NCI-H524 (cell line): ENCODE data around the gene ATG16L1.

Experiments used
- DNase-seq, 2 experiments: peaks; one replicate each; lab custom pipeline; 2025; lab: John Stamatoyannopoulos, UW

ATG16L1 gene

DNA sequence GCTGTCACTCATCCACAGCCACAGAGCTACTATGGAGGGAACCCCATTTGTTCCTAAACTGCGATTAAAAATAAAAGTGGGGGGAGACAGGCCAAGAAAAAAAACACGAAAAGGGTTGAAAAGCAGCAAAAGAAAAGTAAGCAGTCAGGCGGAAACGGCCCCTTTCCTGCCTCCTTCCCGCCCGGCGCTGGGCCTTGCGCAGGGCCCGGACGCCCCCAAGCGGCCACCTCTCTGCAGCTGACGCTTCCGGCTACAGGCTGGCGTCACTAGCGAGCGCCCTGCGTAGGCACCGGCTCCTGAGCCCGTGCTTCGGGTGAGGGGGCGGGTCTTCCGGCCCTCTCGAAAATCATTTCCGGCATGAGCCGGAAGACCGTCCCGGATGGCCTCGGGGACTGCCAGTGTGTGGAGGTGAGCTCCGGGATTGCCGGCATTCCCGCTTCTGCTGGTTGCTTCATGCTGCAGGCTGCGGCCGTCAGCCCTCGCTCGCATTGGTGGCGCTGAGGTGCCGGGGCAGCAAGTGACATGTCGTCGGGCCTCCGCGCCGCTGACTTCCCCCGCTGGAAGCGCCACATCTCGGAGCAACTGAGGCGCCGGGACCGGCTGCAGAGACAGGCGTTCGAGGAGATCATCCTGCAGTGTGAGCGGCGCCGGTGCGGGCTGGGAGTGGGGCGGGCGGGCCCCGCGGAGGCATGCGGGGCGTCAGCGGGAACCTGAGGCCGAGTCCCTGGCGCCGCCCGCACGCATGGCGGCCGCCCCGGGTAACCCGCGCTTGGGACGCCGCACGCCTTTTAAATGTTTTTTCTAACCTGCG lies at the start of gene ATG16L1:
ATG16L1 (plus strand) TSS at position 368 of the 811 bp plus-strand sequence; CDS start at position 523, 155 bp downstream.
- peak; percentile 79 to 89 for DNase-seq

GRCh38 chr2:233202531-233202944 lies 48.9 kb upstream of the ATG16L1 start:
- no peak for DNase-seq

DNA sequence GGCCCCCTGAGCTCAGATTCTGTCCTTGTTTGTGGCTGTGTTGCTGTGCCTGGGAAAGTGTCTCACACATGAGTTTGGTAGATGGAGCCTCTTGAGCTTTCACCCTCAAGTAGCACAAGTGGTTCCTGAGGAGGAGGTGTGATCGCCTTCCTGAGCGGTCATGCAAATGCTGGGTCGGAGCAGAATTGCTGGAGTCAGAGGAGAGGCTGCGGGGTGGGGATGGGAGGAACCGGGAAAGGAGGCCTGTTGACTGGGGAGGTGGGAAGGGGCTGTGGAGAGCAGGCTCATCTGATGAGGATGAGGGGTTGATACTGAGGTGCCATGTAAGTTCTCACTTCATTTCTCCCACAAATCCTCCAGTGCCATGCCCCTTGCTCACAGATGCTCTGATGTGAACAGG lies 48.4 kb upstream of the ATG16L1 start:
- DNase-seq = no peak

DNA sequence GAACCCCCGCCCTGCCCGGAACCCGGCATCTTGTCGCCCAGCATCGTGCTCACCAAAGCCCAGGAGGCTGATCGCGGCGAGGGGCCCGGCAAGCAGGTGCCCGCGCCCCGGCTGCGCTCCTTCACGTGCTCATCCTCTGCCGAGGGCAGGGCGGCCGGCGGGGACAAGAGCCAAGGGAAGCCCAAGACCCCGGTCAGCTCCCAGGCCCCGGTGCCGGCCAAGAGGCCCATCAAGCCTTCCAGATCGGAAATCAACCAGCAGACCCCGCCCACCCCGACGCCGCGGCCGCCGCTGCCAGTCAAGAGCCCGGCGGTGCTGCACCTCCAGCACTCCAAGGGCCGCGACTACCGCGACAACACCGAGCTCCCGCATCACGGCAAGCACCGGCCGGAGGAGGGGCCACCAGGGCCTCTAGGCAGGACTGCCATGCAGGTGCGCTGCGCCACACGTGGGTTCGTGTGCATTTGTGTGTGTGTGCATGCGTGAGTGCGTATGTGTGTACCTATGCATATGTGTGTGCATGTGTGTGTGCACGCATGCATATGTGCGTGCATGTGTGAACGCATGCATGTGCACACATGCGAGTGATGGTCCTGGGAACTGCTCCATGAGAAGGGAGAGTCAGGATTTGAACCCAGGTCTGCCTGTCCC lies 47.1 kb upstream of the ATG16L1 start:
- no peak for DNase-seq

DNA sequence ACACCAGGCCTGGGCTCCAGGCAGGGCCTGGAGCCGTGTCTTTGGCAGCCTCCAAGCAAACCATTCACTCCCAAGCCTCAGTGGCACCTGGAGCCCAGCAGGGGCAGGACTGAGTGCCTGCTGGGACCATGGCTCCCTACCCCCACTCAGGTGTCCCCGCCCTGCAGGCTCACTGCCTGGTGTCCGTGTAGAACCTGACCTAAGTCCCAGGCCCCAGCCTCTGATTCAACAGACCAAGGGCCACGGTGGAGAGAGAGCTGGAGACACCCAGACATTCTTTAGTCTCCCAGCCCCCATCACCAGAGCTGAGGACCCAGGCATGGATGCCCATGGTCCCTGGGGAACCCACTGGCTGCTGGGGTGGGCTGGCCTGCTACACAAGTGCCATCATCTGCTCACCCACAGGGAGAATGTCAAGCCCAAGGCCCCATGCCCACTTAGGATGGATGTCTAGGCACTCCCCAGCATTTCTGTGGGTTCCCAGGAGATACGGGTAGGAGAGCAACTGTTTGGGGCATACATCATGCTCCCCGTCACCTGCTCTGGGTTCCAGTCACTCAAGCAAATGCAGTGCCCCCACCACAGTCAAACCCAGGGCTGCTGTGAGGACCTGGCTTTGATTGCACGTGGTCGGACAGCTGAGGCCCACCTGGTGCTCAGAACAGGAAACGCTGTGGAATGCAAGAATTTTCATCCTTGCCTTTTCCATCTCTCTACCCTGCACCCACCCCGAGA lies 42.9 kb upstream of the ATG16L1 start:
- no peak for DNase-seq

DNA sequence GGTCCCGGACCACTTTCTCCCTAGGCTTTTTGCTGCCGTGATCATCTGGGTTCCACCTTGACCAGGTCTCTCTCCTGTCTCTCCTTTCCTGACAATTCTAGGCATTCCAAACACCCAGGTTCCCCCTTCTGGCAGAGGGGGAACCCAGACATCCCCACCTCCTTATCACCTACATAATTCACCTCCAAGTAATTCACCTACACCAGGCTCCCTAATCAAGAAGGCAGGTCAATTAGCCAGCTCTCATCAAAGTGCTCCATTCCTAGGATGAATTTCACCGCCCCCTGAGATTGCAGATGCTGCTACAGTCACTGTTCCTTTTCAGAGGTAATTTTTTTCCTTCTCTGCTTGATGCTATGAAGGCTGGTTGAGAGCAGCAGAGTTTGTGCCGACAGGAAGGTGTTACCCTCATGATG lies 42.3 kb upstream of the ATG16L1 start:
- no peak for DNase-seq

GRCh38 chr2:233209533-233210171 lies 41.8 kb upstream of the ATG16L1 start:
- no peak for DNase-seq

DNA sequence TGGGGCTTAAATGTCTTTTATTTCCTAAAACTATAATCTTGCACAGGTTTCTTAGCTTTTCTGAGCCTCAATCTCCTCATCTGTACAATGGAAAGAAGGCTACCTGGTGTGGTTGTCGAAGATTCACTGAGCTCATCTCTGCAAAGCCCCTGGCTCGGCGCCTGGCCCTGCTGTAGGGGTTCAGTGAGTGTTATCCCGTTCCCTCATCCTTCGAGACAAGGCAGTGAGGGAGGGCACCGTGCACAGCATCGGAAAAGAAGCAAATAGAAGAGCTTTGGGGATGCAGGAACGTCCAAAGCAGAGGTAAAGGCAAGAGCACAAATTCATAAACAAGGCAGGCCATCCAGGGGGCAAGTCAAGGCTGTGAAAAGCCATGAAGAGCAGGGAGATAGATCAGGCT lies 41.2 kb upstream of the ATG16L1 start:
- no peak for DNase-seq

- DNase-seq = no peak
Measured at GRCh38 chr2:233210843-233211547, 40.5 kb upstream of the ATG16L1 start.

GRCh38 chr2:233211548-233211895 lies 40.0 kb upstream of the ATG16L1 start:
- no peak for DNase-seq

GRCh38 chr2:233213011-233213410 lies 38.5 kb upstream of the ATG16L1 start:
- DNase-seq = no peak

- no peak for DNase-seq
Measured at GRCh38 chr2:233213975-233214374, 37.5 kb upstream of the ATG16L1 start.

DNA sequence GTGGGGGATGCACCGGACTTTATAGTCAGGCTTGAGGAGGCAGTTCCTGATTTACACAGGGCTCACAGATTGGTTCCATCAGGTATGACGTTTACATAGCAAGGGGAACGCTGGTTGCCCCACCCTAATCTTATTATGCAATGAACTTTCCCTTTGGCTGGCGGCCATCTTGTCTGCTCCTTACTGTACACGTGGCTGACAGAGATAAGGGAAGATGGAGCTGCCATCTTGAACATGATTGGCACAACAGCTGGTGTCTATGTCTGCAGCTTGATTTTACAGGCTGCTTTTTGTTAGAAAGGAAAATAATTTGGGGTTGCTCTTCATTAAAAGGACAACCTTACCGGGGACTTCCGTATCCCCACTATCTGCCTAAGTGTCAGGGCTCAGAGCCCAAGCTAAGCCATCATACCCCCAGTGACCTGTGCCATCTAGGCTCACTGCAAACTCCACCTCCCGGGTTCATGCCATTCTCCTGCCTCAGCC lies 33.5 kb upstream of the ATG16L1 start:
- no peak for DNase-seq

DNA sequence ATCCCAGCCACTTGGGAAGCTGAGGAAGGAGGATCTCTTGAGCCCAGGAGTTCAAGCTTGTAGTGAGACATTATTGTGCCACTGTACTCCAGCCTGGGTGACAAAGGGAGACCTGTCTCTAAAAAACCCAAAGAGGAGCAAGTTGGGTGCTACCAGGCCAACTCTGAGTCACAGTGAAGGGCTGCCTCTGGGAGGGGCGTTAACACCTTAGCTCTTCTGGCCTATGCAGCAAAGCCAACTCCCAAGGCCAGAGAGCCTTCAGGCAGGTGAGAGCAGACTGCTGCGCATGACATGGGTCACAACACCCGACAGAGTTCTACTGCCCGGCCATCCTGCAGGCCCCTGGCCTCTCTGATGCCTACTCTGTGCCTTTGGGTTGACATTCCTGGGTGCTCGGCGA lies 32.6 kb upstream of the ATG16L1 start:
- no peak for DNase-seq

- no peak for DNase-seq
Measured at GRCh38 chr2:233219848-233220247, 31.6 kb upstream of the ATG16L1 start.

DNA sequence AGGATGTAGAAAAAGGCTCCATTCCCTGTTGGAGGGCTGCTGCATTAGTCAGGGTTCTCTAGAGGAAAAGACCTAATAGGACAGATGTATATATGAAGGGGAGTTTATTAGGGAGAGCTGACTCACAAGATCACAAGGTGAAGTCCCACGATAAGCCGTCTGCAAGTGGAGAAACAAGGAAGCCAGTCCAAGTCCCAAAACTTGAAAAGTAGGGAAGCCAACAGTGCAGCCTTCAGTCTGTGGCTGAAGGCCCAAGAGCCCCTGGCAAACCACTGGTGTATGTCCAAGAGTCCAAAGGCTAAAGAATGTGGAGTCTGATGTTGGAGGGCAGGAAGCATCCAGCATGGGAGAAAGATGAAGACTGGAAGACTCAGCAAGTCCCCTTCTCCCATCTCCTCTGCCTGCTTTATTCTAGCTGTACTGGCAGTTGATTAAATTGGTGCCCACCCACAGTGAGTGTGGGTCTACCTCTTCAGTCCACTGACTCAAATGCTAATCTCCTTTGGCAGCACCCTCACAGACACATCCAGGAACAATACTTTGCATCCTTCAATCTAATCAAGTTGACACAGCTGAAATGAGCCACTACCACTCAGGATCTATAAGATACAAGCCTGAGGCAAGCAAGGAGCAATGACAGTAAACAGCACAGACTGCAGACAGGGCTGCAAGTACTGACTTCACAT lies 30.0 kb upstream of the ATG16L1 start:
- no peak for DNase-seq

GRCh38 chr2:233223059-233223894 lies 28.2 kb upstream of the ATG16L1 start:
- DNase-seq = no peak

DNA sequence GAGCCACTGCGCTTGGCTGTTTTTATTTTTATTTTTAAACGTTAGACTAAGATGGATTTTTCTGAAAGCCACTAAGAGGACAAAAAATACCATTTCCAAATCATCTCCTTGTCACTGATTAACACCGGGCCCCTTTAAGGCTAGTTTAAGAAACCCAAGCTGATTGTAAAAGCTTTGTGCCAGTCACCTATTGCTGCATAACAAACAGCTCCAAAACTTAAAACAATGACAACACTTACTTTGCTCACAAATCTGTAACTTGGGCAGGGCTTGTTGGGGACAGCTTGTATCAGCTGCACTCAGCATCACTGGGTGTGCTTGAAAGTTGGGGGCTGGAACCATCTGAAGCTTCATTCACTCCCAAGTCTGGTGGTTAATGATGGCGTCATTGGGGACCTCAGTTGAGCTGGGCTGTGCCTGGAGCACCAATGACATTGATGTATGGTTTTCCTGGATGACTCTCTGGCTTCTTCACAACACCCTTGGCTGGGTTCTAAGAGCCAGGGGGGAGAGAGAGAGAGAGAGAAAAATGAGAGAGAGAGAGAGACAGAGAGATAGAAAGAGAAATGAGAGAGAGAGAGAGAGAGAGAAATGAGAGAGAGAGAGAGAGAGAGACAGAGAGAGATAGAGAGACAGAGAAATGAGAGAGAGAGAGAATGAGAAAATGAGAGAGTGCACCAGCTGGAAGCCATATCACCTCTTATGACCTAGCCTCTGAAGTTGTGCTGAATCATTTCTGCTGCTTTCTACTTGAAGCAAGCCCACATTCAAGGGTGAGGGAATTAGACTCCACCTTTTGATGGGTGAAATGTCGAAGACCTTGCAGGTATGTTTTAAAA lies 26.0 kb upstream of the ATG16L1 start:
- no peak for DNase-seq

GRCh38 chr2:233226511-233227031 lies 24.9 kb upstream of the ATG16L1 start:
- DNase-seq = no peak
